HUES6 (cell line): ENCODE results near the gene SULT1A2.
A peak's percentile ranks its signal among the peaks of the same experiment; 100 is the strongest.
"Not testable (repeated sequence)": the region's sequence is repeated elsewhere in the genome, so short reads cannot be mapped to it uniquely, and the experiment has no call there.

Source experiments
- H3K27ac ChIP-seq: 2 replicates; pipeline ENCODE4 v1.7.0; 2013; ENCODE audit warnings: low read depth, mild to moderate bottlenecking, low read length, inconsistent platforms
- H3K27me3 ChIP-seq: 2 replicates; pipeline ENCODE4 v1.6.1; 2013; ENCODE audit warnings: low read length; ENCODE audit not compliant: control insufficient read depth, insufficient read depth
- H3K36me3 ChIP-seq: 2 replicates; pipeline ENCODE4 v1.6.1; 2013; ENCODE audit warnings: low read length; ENCODE audit not compliant: control insufficient read depth, insufficient read depth
- H3K4me1 ChIP-seq: 2 replicates; pipeline ENCODE4 v1.6.1; 2013; ENCODE audit warnings: low read length; ENCODE audit not compliant: control insufficient read depth, insufficient read depth
- H3K4me3 ChIP-seq: 2 replicates; pipeline ENCODE4 v1.5.1; 2013; ENCODE audit warnings: low read depth, low read length
- H3K9ac ChIP-seq: one replicate; pipeline ENCODE4 v1.6.1; 2013; ENCODE audit warnings: mild to moderate bottlenecking, low read length
- H3K9me3 ChIP-seq: 2 replicates; pipeline ENCODE4 v1.6.1; 2013; ENCODE audit warnings: low read depth, low read length; ENCODE audit not compliant: control insufficient read depth, insufficient read depth

SULT1A2 gene

GRCh38 chr16:28596840-28597691 is at the start of gene SULT1A2:
SULT1A2 (minus strand) TSS chr16:28597050; CDS start chr16:28595930, 1,120 bp downstream.
- Histone ChIP-seq H3K36me3 (no peaks in the 10 kb centered on the region), H3K4me1 (peaks cover 20% of the 10 kb centered on the region), H3K9ac (no peak within 1 kb of the TSS), H3K27me3 (no peaks in the 10 kb centered on the region), H3K27ac (no peak within 1 kb of the TSS), H3K4me3 (no peak within 1 kb of the TSS), H3K9me3 (no peaks in the 10 kb centered on the region)

- H3K4me1 ChIP-seq, H3K36me3 ChIP-seq, H3K27ac ChIP-seq, H3K9me3 ChIP-seq, H3K27me3 ChIP-seq, H3K4me3 ChIP-seq, H3K9ac ChIP-seq: not testable (repeated sequence)
Observed at GRCh38 chr16:28639959-28640358, 43.1 kb upstream of the SULT1A2 start.

DNA sequence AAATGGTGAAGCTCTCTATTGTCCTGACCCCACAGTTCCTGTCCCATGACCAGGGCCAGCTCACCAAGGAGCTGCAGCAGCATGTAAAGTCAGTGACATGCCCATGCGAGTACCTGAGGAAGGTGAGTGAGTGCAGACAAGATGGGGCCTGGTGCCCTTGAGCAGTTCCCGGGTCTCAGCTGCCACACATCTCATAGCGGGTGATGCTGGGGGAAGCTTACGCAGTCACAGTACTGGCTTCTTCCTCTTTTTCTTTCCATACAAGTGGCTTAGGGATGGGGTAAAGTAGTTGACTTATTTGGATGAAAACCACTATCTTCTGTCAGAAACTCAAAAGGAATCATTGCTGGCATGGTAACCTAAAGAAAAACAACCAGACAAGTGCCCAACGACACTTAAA is 41.5 kb upstream of the SULT1A2 start:
- not testable (repeated sequence) for H3K4me3 ChIP-seq, H3K27me3 ChIP-seq, H3K27ac ChIP-seq, H3K36me3 ChIP-seq, H3K4me1 ChIP-seq, H3K9ac ChIP-seq, H3K9me3 ChIP-seq

DNA sequence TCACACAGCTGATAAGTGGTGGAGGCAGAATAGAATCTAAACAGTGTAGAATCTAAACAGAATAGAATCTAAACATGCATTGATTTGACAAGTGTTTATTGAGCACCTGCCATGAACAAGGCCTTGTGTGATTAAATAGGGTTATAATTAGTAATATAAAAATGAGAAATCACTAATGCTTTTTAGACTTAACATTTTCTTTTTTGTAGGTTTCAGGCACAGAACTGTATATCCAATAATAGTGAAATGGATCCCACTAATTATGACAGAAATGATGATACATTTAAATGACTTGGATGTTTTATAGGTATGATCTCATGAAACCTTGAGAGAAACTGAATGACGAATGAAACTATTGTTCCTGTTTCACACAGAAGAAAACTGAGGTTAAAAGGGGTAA is 40.9 kb upstream of the SULT1A2 start, which contains the start of gene NPIPB8:
Gene NPIPB8, plus strand, starts transcription at position 301 of the 400 bp plus-strand sequence. CDS start 296 bp downstream, outside the sequence.
- not testable (repeated sequence) for H3K9ac ChIP-seq, H3K36me3 ChIP-seq, H3K4me1 ChIP-seq, H3K27ac ChIP-seq, H3K4me3 ChIP-seq, H3K9me3 ChIP-seq, H3K27me3 ChIP-seq

GRCh38 chr16:28636093-28636823 is 39.4 kb upstream of the SULT1A2 start:
- not testable (repeated sequence) for H3K36me3 ChIP-seq, H3K4me3 ChIP-seq, H3K27ac ChIP-seq, H3K27me3 ChIP-seq, H3K4me1 ChIP-seq, H3K9me3 ChIP-seq, H3K9ac ChIP-seq

DNA sequence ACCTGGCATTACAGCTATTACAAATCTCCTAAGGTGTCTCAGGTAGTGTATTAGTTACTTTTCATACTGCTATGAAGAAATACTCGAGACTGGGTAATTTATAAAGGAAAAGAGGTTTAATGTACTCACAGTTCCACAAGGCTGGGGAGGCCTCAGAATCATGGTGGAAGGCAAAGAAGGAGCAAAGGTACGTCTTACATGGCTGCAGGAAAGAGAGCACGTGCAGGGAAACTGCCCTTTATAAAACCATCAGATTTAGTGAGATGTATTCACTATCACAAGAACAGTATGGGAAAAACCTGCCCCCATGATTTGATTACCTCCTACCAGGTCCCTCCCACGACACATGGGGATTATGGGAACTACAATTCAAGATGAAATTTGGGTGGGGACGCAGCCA is 34.1 kb upstream of the SULT1A2 start:
- not testable (repeated sequence) for H3K27me3 ChIP-seq, H3K4me1 ChIP-seq, H3K36me3 ChIP-seq

DNA sequence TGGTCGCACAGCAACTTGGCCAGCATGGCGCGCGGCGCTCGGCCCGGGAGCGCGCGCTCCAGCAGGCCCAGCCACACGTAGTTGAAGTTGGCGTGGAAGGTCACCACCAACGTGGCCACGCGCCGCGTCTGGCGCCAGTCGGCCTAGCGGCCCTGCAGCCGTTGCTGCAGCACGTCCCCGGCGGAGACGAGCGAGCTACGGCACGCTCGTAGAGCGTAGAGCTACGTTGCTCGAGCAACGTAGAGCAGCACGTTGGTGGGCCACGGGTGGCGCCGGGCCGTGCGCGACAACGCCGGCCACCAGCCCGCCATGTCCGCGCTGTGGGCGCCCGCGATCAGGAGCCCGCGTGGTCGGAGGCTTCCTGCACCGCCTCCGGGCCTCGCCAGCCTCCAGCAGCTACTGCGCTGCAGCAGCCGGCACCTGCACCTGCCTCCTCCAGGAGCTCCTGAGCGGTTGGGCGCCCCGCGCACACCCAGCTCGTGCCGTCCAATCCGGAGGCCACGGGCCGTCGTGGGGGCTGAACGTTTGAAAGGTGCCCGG is 26.4 kb upstream of the SULT1A2 start:
- no peaks in the 10 kb centered on the region for H3K9me3 ChIP-seq
- H3K4me1 ChIP-seq = no peaks in the 10 kb centered on the region
- no peak overlapping the region for H3K27ac ChIP-seq
- no peak overlapping the region for H3K9ac ChIP-seq
- no peaks in the 10 kb centered on the region for H3K27me3 ChIP-seq
- H3K36me3 ChIP-seq = no peaks in the 10 kb centered on the region
- peak overlapping the region; percentile 16; the same call in 1 of the 2 replicates for H3K4me3 ChIP-seq

More for the DNA sequence above, 34.1 kb upstream of the SULT1A2 start:
- not testable (repeated sequence) for H3K27ac ChIP-seq, H3K9me3 ChIP-seq, H3K4me3 ChIP-seq, H3K9ac ChIP-seq

DNA sequence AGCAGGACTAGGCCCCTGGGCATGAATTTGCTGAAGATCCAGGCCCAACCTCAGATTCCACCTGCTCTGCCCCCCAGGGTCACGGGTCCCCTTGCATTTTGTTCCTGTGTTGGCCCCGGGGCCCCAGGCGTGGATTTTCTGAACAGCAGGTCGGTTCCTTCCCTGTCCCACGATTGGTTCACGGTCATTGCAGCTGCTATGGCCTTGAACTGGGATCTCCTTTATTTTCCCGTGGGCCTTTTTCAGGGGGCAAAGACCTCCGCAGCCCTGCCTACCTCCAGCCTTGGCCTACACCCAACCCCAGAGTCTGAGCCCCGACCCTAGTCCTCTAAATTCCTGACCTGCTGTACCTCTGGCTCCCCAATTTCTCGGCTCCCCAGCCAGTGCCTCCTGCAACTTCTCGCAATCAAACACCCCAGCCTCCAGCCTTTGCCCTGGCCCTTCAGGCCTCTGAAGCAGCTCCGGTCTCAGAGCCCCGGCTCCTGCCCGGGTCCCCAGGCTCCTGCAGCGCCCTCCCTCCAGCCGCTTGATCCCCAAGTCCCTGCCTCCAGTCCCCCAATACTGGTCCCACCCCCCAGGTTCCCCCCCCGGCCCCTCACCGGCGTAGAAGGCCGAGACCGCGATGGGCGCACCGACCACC is 25.8 kb upstream of the SULT1A2 start:
- not testable (repeated sequence) for H3K4me3 ChIP-seq, H3K9me3 ChIP-seq, H3K36me3 ChIP-seq, H3K4me1 ChIP-seq, H3K27me3 ChIP-seq, H3K27ac ChIP-seq, H3K9ac ChIP-seq

DNA sequence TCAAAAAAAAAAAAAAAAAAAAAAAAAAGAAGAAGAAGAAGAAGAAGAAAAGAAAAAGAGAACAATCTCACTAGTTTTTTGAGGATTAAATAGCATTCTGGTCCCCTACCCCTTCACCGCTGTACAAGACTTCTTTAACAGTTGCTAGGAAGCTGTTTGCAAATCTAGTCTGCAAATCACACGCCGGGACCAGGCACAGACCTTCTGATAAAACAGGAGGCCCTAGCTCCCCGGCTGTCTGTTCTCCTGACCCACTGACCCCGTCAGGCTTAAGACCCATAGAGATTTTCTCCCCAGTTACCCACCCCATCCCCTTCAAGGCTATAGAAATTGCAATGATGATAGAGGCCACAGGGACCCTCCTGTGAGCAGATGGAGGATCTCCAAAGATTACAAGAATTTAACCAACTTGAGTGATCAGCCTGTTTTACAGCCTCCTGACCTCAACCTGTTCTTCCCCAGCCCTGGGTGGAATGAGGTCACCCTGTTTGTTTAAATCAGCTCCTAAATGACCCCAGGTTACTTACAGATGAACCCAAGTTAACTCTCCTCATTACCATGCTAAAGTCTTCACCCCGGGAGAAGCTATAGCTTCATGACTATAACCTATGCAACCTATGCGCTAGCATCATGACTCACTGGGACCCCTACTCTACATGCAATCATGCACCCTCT is 24.8 kb upstream of the SULT1A2 start:
- Histone ChIP-seq H3K4me3 (no peak overlapping the region), H3K9me3 (no peaks in the 10 kb centered on the region), H3K9ac (no peak overlapping the region), H3K4me1 (peaks cover 11% of the 10 kb centered on the region), H3K36me3 (no peaks in the 10 kb centered on the region), H3K27ac (no peak overlapping the region), H3K27me3 (no peaks in the 10 kb centered on the region)

DNA sequence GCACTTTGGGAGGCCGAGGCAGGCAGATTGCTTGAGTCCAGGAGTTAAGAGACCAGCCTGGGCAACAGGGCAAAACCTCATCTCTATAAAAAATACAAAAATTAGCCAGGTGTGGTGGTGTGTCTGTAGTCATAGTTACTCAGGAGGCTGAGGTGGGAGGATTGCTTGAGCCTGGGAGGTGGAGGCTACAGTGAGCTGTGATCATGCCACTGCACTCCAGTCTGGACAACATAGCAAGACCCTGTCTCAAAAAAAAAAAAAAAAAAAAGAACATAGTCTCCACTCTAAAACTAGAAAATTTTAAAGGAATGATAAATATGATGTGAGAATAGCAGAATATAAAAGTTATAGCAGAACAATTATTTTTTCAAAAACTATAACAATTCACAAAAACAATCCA is 23.5 kb upstream of the SULT1A2 start:
- not testable (repeated sequence) for H3K27ac ChIP-seq, H3K27me3 ChIP-seq, H3K36me3 ChIP-seq, H3K9me3 ChIP-seq, H3K9ac ChIP-seq, H3K4me3 ChIP-seq
- H3K4me1 ChIP-seq = peaks cover 11% of the 10 kb centered on the region
